GM23248 (cell line): ENCODE measurements around the gene CNIH3.

Source experiments
- EZH2 ChIP-seq: fragments of 200-600 bp; sonication (generic); IDR thresholded peaks from 2 replicates; pipeline ENCODE4 v1.6.1; 2018; ENCODE audit warnings: antibody characterized with exemption, mild to moderate bottlenecking; ENCODE audit not compliant: insufficient read depth, poor library complexity, severe bottlenecking
- EZH2phosphoT487 ChIP-seq: fragments of 200-600 bp; sonication (generic); IDR thresholded peaks from 2 replicates; pipeline ENCODE4 v1.6.1; 2018; ENCODE audit warnings: antibody characterized with exemption, moderate library complexity, mild to moderate bottlenecking, low read depth; ENCODE audit not compliant: insufficient read depth

DNA sequence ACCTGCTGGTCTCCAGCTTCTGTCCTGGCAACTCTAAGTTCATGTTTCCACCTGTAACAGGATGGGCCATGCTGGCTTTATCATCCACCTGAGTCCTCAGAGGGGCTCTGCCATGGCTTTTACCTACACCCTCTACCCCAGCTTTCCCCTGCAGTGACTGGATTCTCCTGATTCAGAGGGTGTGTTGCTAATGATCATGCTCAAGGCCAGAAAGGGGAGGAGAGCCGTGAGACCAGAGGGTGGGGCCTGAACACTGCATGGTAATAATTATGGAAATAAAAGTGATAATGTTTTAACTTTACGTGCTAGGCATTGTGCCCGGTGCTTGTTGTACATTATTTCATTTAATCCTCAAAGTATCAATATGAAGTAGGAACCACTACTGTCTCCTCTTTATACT is 53.3 kb downstream of the CNIH3 start:
- TF ChIP-seq EZH2 (no peak), EZH2phosphoT487 (no peak)
